Adipocyte (in vitro differentiated cells): ENCODE data around the gene SYNE2.
A peak's percentile ranks its signal among the peaks of the same experiment; 100 is the strongest.

Experiments
- DNase-seq: peaks from one replicate; pipeline ENCODE4 v3.0.0-alpha.2; 2015; ENCODE audit warnings: low read depth
- H3K27me3 ChIP-seq: replicated peaks from 2 replicates; pipeline ENCODE4 v1.7.0; 2013; ENCODE audit warnings: mild to moderate bottlenecking, low read length, moderate library complexity; ENCODE audit not compliant: control insufficient read depth, insufficient read depth
- H3K36me3 ChIP-seq: 2 replicates; pipeline ENCODE4 v1.7.0; 2013; ENCODE audit warnings: low read length, mild to moderate bottlenecking, moderate library complexity; ENCODE audit not compliant: control insufficient read depth, insufficient read depth, severe bottlenecking
- H3K4me1 ChIP-seq: 2 replicates; pipeline ENCODE4 v1.7.0; 2013; ENCODE audit warnings: mild to moderate bottlenecking, low read length, moderate library complexity; ENCODE audit not compliant: control insufficient read depth, insufficient read depth
- H3K4me3 ChIP-seq: 2 replicates; pipeline ENCODE4 v1.7.0; 2013; ENCODE audit warnings: mild to moderate bottlenecking, low read length, moderate library complexity
- H3K9ac ChIP-seq: 2 replicates; pipeline ENCODE4 v1.7.0; 2013; ENCODE audit warnings: mild to moderate bottlenecking, low read length, moderate library complexity
- H3K9me3 ChIP-seq: 2 replicates; pipeline ENCODE4 v1.7.0; 2013; ENCODE audit warnings: mild to moderate bottlenecking, low read length, moderate library complexity; ENCODE audit not compliant: control insufficient read depth

The SYNE2 gene

GRCh38 chr14:64227856-64228255 is 375.1 kb downstream of the SYNE2 start:
- H3K27me3 ChIP-seq: no peaks in the 10 kb centered on the region
- H3K4me1 ChIP-seq: peaks cover 13% of the 10 kb centered on the region
- no peak overlapping the region for H3K4me3 ChIP-seq
- H3K36me3 ChIP-seq: peaks cover 58% of the 10 kb centered on the region
- H3K9me3 ChIP-seq: no peaks in the 10 kb centered on the region
- no peak overlapping the region for H3K9ac ChIP-seq
- DNase-seq: no peak

GRCh38 chr14:64229489-64229888 is 376.7 kb downstream of the SYNE2 start:
- no peak overlapping the region for H3K4me3 ChIP-seq
- H3K4me1 ChIP-seq: peaks cover 13% of the 10 kb centered on the region
- H3K27me3 ChIP-seq: peaks cover 9% of the 10 kb centered on the region
- no peak overlapping the region for H3K9ac ChIP-seq
- H3K9me3 ChIP-seq: no peaks in the 10 kb centered on the region
- no peak for DNase-seq
- H3K36me3 ChIP-seq: peaks cover 43% of the 10 kb centered on the region

- H3K4me3 ChIP-seq: no peak overlapping the region
- peak; percentile 70 for DNase-seq
- H3K27me3 ChIP-seq: peaks cover 22% of the 10 kb centered on the region
- H3K4me1 ChIP-seq: peaks cover 16% of the 10 kb centered on the region
- H3K36me3 ChIP-seq: peaks cover 23% of the 10 kb centered on the region
- no peaks in the 10 kb centered on the region for H3K9me3 ChIP-seq
- no peak overlapping the region for H3K9ac ChIP-seq
These were observed 379.5 kb downstream of the SYNE2 start for GRCh38 chr14:64232095-64232838.

GRCh38 chr14:64232944-64233343 is 380.1 kb downstream of the SYNE2 start:
- peaks cover 22% of the 10 kb centered on the region for H3K27me3 ChIP-seq
- H3K4me3 ChIP-seq: no peak overlapping the region
- H3K36me3 ChIP-seq: peaks cover 16% of the 10 kb centered on the region
- H3K4me1 ChIP-seq: peaks cover 16% of the 10 kb centered on the region
- no peaks in the 10 kb centered on the region for H3K9me3 ChIP-seq
- DNase-seq: no peak
- no peak overlapping the region for H3K9ac ChIP-seq

GRCh38 chr14:64233531-64234190 is 380.9 kb downstream of the SYNE2 start:
- Histone ChIP-seq H3K4me1 (peaks cover 16% of the 10 kb centered on the region), H3K9me3 (no peaks in the 10 kb centered on the region), H3K4me3 (no peak overlapping the region), H3K27me3 (peaks cover 22% of the 10 kb centered on the region), H3K36me3 (peaks cover 9% of the 10 kb centered on the region), H3K9ac (no peak overlapping the region)
- no peak for DNase-seq

GRCh38 chr14:64234877-64235651 is 382.3 kb downstream of the SYNE2 start:
- Histone ChIP-seq H3K27me3 (peaks cover 22% of the 10 kb centered on the region), H3K9ac (no peak overlapping the region), H3K9me3 (no peaks in the 10 kb centered on the region), H3K4me3 (no peak overlapping the region), H3K36me3 (no peaks in the 10 kb centered on the region), H3K4me1 (peaks cover 16% of the 10 kb centered on the region)
- DNase-seq: no peak

GRCh38 chr14:64235652-64236640 is 383.1 kb downstream of the SYNE2 start:
- Histone ChIP-seq H3K4me1 (peaks cover 16% of the 10 kb centered on the region), H3K9me3 (no peaks in the 10 kb centered on the region), H3K4me3 (no peak overlapping the region), H3K9ac (no peak overlapping the region), H3K36me3 (no peaks in the 10 kb centered on the region), H3K27me3 (peaks cover 22% of the 10 kb centered on the region)
- no peak for DNase-seq

- Histone ChIP-seq H3K27me3 (peaks cover 30% of the 10 kb centered on the region), H3K4me3 (no peak overlapping the region), H3K9me3 (no peaks in the 10 kb centered on the region), H3K36me3 (no peaks in the 10 kb centered on the region), H3K9ac (no peak overlapping the region), H3K4me1 (peaks cover 3% of the 10 kb centered on the region)
- no peak for DNase-seq
These were observed 385.2 kb downstream of the SYNE2 start for GRCh38 chr14:64238049-64238448.

GRCh38 chr14:64238631-64239030 is 385.8 kb downstream of the SYNE2 start:
- Histone ChIP-seq H3K4me3 (no peak overlapping the region), H3K9me3 (no peaks in the 10 kb centered on the region), H3K36me3 (no peaks in the 10 kb centered on the region), H3K9ac (no peak overlapping the region), H3K4me1 (peaks cover 3% of the 10 kb centered on the region), H3K27me3 (peaks cover 30% of the 10 kb centered on the region)
- no peak for DNase-seq

GRCh38 chr14:64244279-64244678 is 391.5 kb downstream of the SYNE2 start:
- Histone ChIP-seq H3K9ac (no peak overlapping the region), H3K9me3 (no peaks in the 10 kb centered on the region), H3K27me3 (peaks cover 8% of the 10 kb centered on the region), H3K36me3 (no peaks in the 10 kb centered on the region), H3K4me3 (no peak overlapping the region), H3K4me1 (peaks cover 4% of the 10 kb centered on the region)
- no peak for DNase-seq
